ENCODE data around the gene NFIA. TPM values are rescaled to one million over a fixed set of nuclear protein-coding genes. Genes with fewer than 3 reads are reported as not detected.

NFIA gene
- total and polyA plus RNA-seq, 2 donors (not counting 1 experiment from before 2014, with no cell fraction given): 0.28 to 0.54 TPM

GRCh38 chr1:61100578-61100977, 18.2 kb downstream of the NFIA start:
- Histone ChIP-seq H3K36me3 (replicated peaks in 1 of 2; ENCODE audit: control extremely low read depth in 1 of 2, control insufficient read depth in 1 of 2, extremely low read depth in 1 of 2, insufficient read depth in 2 of 2, low read length in 1 of 2) (no peaks in the 10 kb centered on the region), H3K4me1 (ENCODE audit: control insufficient read depth in 2 of 2, insufficient read depth in 2 of 2, low read length in 2 of 2) (no peaks in the 10 kb centered on the region), H3K79me2 (ENCODE audit: control insufficient read depth, insufficient read depth, low read length) (no peaks in the 10 kb centered on the region), H2AFZ (ENCODE audit: insufficient read depth, low read depth, low read length, poor library complexity, severe bottlenecking) (no peak overlapping the region), H3K4me3 (ENCODE audit: control extremely low read depth in 1 of 5, extremely low read depth in 1 of 5, insufficient read depth in 1 of 5, low read depth in 2 of 5, low read length in 4 of 5) (no peak overlapping the region), H3K27ac (ENCODE audit: low read length in 2 of 2) (no peak overlapping the region), H3K9me3 (ENCODE audit: control extremely low read depth in 1 of 3, control insufficient read depth in 2 of 3, insufficient read depth in 1 of 3, low read length in 2 of 3) (no peaks in the 10 kb centered on the region), H3K4me2 (replicated peaks; ENCODE audit: low read depth, low read length, poor library complexity, severe bottlenecking) (no peak overlapping the region), H4K20me1 (ENCODE audit: control insufficient read depth, insufficient read depth, low read length, poor library complexity, severe bottlenecking) (no peaks in the 10 kb centered on the region), H3K27me3 (replicated peaks in 1 of 4; ENCODE audit: control extremely low read depth in 1 of 4, control insufficient read depth in 3 of 4, insufficient read depth in 4 of 4, low read length in 3 of 4) (no peaks in the 10 kb centered on the region), H3K9ac (ENCODE audit: low read length) (no peak overlapping the region)
- POLR2A ChIA-PET: no interaction called here
- no peak overlapping the region for H3K4me3 Mint-ChIP-seq
- no CpG with 5 or more reads among the region's 2 CpGs for WGBS (ENCODE audit: insufficient coverage)
- intact Hi-C loops (cut with micrococcal nuclease): loop anchor here (10.0 kb wide), 1 partner anchor 46 kb away; no protein-coding TSS in a partner anchor
- H3K27me3 Mint-ChIP-seq: peaks cover 8% of the 10 kb centered on the region
- TF ChIP-seq EZH2 (IDR thresholded peaks at IDR 0.05; ENCODE audit: borderline replicate concordance, insufficient read depth, low read depth, low read length, poor library complexity, severe bottlenecking): no peak
- TF ChIP-seq CTCF (IDR thresholded peaks at IDR 0.05): no peak
- no peak overlapping the region for H3K27ac Mint-ChIP-seq
- no peaks in the 10 kb centered on the region for H3K4me1 Mint-ChIP-seq
- CTCF ChIA-PET: interaction anchor here (0.5 kb wide), 1 partner anchor 33 kb away, joined by 3 read pairs; no protein-coding TSS in a partner anchor
- DNase-seq (no peak), ATAC-seq (ENCODE audit: low read depth) (no peak)
- H3K9me3 Mint-ChIP-seq (ENCODE audit: insufficient read depth): no peaks in the 10 kb centered on the region

- ChIA-PET CTCF (no interaction called here), POLR2A (no interaction called here)
- no peak overlapping the region for H3K4me3 Mint-ChIP-seq
- no peaks in the 10 kb centered on the region for H4K20me1 ChIP-seq (ENCODE audit: control insufficient read depth, insufficient read depth, low read length, poor library complexity, severe bottlenecking)
- H3K36me3 ChIP-seq (replicated peaks in 1 of 2; ENCODE audit: control extremely low read depth in 1 of 2, control insufficient read depth in 1 of 2, extremely low read depth in 1 of 2, insufficient read depth in 2 of 2, low read length in 1 of 2): no peaks in the 10 kb centered on the region
- DNase-seq (no peak), ATAC-seq (ENCODE audit: low read depth) (no peak)
- H3K9ac ChIP-seq (ENCODE audit: low read length): no peak overlapping the region
- H3K27ac Mint-ChIP-seq: no peak overlapping the region
- H3K4me1 Mint-ChIP-seq: no peaks in the 10 kb centered on the region
- no peaks in the 10 kb centered on the region for H3K9me3 Mint-ChIP-seq (ENCODE audit: insufficient read depth)
- TF ChIP-seq EZH2 (IDR thresholded peaks at IDR 0.05; ENCODE audit: borderline replicate concordance, insufficient read depth, low read depth, low read length, poor library complexity, severe bottlenecking): no peak
- no peak for TF ChIP-seq CTCF (IDR thresholded peaks at IDR 0.05)
- H2AFZ ChIP-seq (ENCODE audit: insufficient read depth, low read depth, low read length, poor library complexity, severe bottlenecking): no peak overlapping the region
- WGBS (ENCODE audit: insufficient coverage): 60% methylated on average over 1 of the region's 5 CpGs
- H3K79me2 ChIP-seq (ENCODE audit: control insufficient read depth, insufficient read depth, low read length): no peaks in the 10 kb centered on the region
- intact Hi-C loops (cut with micrococcal nuclease): loop anchor here (10.0 kb wide), 1 partner anchor 47 kb away; no protein-coding TSS in a partner anchor
- H3K27me3 Mint-ChIP-seq: peaks cover 8% of the 10 kb centered on the region
- no peak overlapping the region for H3K27ac ChIP-seq (ENCODE audit: low read length in 2 of 2)
- H3K27me3 ChIP-seq (replicated peaks in 1 of 4; ENCODE audit: control extremely low read depth in 1 of 4, control insufficient read depth in 3 of 4, insufficient read depth in 4 of 4, low read length in 3 of 4): no peaks in the 10 kb centered on the region
- no peaks in the 10 kb centered on the region for H3K9me3 ChIP-seq (ENCODE audit: control extremely low read depth in 1 of 3, control insufficient read depth in 2 of 3, insufficient read depth in 1 of 3, low read length in 2 of 3)
- no peak overlapping the region for H3K4me2 ChIP-seq (replicated peaks; ENCODE audit: low read depth, low read length, poor library complexity, severe bottlenecking)
- no peak overlapping the region for H3K4me3 ChIP-seq (ENCODE audit: control extremely low read depth in 1 of 5, extremely low read depth in 1 of 5, insufficient read depth in 1 of 5, low read depth in 2 of 5, low read length in 4 of 5)
- no peaks in the 10 kb centered on the region for H3K4me1 ChIP-seq (ENCODE audit: control insufficient read depth in 2 of 2, insufficient read depth in 2 of 2, low read length in 2 of 2)
These were observed 19.2 kb downstream of the NFIA start for GRCh38 chr1:61101536-61101935.

All from B cell (primary cell).